Measurements from ENCODE around the gene TFF1.

- TF ChIP-seq CTCF (IDR thresholded peaks at IDR 0.05) (no peak), POLR2A (IDR thresholded peaks at IDR 0.05) (no peak)
Observed at GRCh38 chr21:42319376-42319775, 47.0 kb downstream of the TFF1 start.
